PC-9 (cell line): ENCODE data around the gene OVCH2. TPM values are rescaled to one million over a fixed set of nuclear protein-coding genes. Genes with fewer than 3 reads are reported as not detected.

ENCODE experiments used
- BruUV-seq: library from RNA; stranded (reverse); fragments of 400-500 nt; replicated peaks from 2 replicates; lab custom pipeline; 2021; lab: Mats Ljungman, UMichigan
- CTCF ChIA-PET: fragments of 300-600 bp; sonication (Branson Sonifier 250); formaldehyde crosslinking; loops from one replicate; lab custom pipeline; 2022; ENCODE audit warnings: antibody characterized with exemption; lab: Charles Lee
- POLR2A ChIA-PET: fragments of 300-600 bp; sonication (Branson Sonifier 250); formaldehyde crosslinking; loops from one replicate; lab custom pipeline; 2022; ENCODE audit warnings: antibody characterized with exemption; ENCODE audit not compliant: unreplicated experiment; lab: Charles Lee
- DNase-seq, 2 experiments: peaks; one replicate each; pipeline versions ENCODE4 v3.0.0 to v3.0.0-alpha.2; 2015 to 2022; ENCODE audit warnings: mixed read lengths in 1 of 2
- H2AFZ ChIP-seq: fragments of 200-600 bp; sonication (generic); 2 replicates; pipeline ENCODE4 v1.8.1; 2017; ENCODE audit warnings: antibody characterized with exemption
- H3F3A ChIP-seq: fragments of 200-600 bp; sonication (generic); 2 replicates; pipeline ENCODE4 v1.8.1; 2017; ENCODE audit warnings: antibody characterized with exemption, mild to moderate bottlenecking, low read depth; ENCODE audit not compliant: insufficient read depth
- H3K27ac ChIP-seq: fragments of 200-600 bp; sonication (generic); 2 replicates; pipeline ENCODE4 v1.6.1; 2016; ENCODE audit warnings: mixed run types
- H3K27me3 ChIP-seq: fragments of 200-600 bp; sonication (generic); 2 replicates; pipeline ENCODE4 v1.6.1; 2016; ENCODE audit warnings: low read depth, mixed run types; ENCODE audit not compliant: insufficient read depth
- H3K36me3 ChIP-seq: fragments of 200-600 bp; sonication (generic); 2 replicates; pipeline ENCODE4 v1.6.1; 2016; ENCODE audit warnings: low read depth, mixed run types
- H3K4me1 ChIP-seq: fragments of 200-600 bp; sonication (generic); replicated peaks from 2 replicates; pipeline ENCODE4 v1.6.1; 2016; ENCODE audit warnings: mixed run types; ENCODE audit not compliant: insufficient read depth
- H3K4me2 ChIP-seq: fragments of 200-600 bp; sonication (generic); 2 replicates; pipeline ENCODE4 v1.6.1; 2017; ENCODE audit warnings: mixed run types
- H3K4me3 ChIP-seq: fragments of 200-600 bp; sonication (generic); 2 replicates; pipeline ENCODE4 v1.6.1; 2016; ENCODE audit warnings: mixed run types
- H3K79me2 ChIP-seq: fragments of 200-600 bp; sonication (generic); 2 replicates; pipeline ENCODE4 v1.6.1; 2017; ENCODE audit warnings: low read depth, mixed run types
- H3K9me2 ChIP-seq: fragments of 200-600 bp; sonication (generic); 2 replicates; pipeline ENCODE4 v1.8.1; 2017; ENCODE audit warnings: mild to moderate bottlenecking; ENCODE audit not compliant: insufficient read depth
- H3K9me3 ChIP-seq: fragments of 200-600 bp; sonication (generic); 2 replicates; pipeline ENCODE4 v1.8.1; 2016; ENCODE audit warnings: low read depth; ENCODE audit not compliant: insufficient read depth
- H4K20me1 ChIP-seq: fragments of 200-600 bp; sonication (generic); 2 replicates; pipeline ENCODE4 v1.8.1; 2017; ENCODE audit not compliant: insufficient read depth
- CTCF ChIP-seq: fragments of 200-600 bp; sonication (generic); conservative IDR thresholded peaks from 2 replicates; pipeline ENCODE4 v1.6.1; 2017; ENCODE audit warnings: mixed run types, antibody characterized with exemption, mild to moderate bottlenecking, moderate library complexity
- EZH2 ChIP-seq: fragments of 200-600 bp; sonication (generic); IDR thresholded peaks from 2 replicates; pipeline ENCODE4 v1.8.0; 2017; ENCODE audit warnings: antibody characterized with exemption, low read depth
- intact Hi-C: fragments of 100-400 bp; cut with micrococcal nuclease; formaldehyde crosslinking; loops from one replicate; pipeline ENCODE4 v1.10.0; 2022; ENCODE audit not compliant: unreplicated experiment
- total RNA-seq: library from RNA; stranded (reverse); gene quantifications from 2 replicates; pipeline ENCODE4 v1.2.3, GENCODE V29; 2021

Gene OVCH2
- total RNA-seq, 1 experiment from 2014 or later: 4.8 TPM

- POLR2A ChIA-PET: no interaction called here
- no peaks in the 10 kb centered on the region for H3K9me2 ChIP-seq
Observed at GRCh38 chr11:7639643-7640025, 66.6 kb downstream of the OVCH2 start.

More at GRCh38 chr11:7639643-7640025, 66.6 kb downstream of the OVCH2 start:
- no peak overlapping the region for H3K27ac ChIP-seq
- no peaks in the 10 kb centered on the region for H4K20me1 ChIP-seq
- BruUV-seq: no TSS peak
- TF ChIP-seq EZH2 (no peak), CTCF (no peak)
- intact Hi-C loops: no loop called here
- H3K9me3 ChIP-seq: no peaks in the 10 kb centered on the region
- H2AFZ ChIP-seq: no peak overlapping the region
- no peaks in the 10 kb centered on the region for H3F3A ChIP-seq
- no peaks in the 10 kb centered on the region for H3K36me3 ChIP-seq
- CTCF ChIA-PET: no interaction called here
- H3K4me3 ChIP-seq: no peak overlapping the region
- no peaks in the 10 kb centered on the region for H3K79me2 ChIP-seq
- no peaks in the 10 kb centered on the region for H3K27me3 ChIP-seq
- no peak overlapping the region for H3K4me2 ChIP-seq
- no peak for DNase-seq
- H3K4me1 ChIP-seq: 0 out of 2 replicates have a peak, but pooled peaks cover 4% of the 10 kb centered on the region

Other genes starting within 250 kb of the OVCH2 start
- gene OLFML1, start 221.0 kb downstream of the OVCH2 start, total RNA-seq: not detected in 2 replicates
- 13.6 and 13.9 TPM in 2 replicates for gene PPFIBP2, start 192.5 kb downstream of the OVCH2 start, total RNA-seq
- 13.2 and 16.7 TPM in 2 replicates for gene CYB5R2, start 33.0 kb downstream of the OVCH2 start, total RNA-seq
- 1.3 and 2.5 TPM in 2 replicates for gene OR5P2, start 90.5 kb upstream of the OVCH2 start, total RNA-seq
- 2.3 and 5.1 TPM in 2 replicates for gene OR5P3, start 124.4 kb upstream of the OVCH2 start, total RNA-seq
- not detected in 2 replicates for gene OR10A6, start 224.8 kb upstream of the OVCH2 start, total RNA-seq
- gene OR10A3, start 235.2 kb upstream of the OVCH2 start, total RNA-seq: not detected in 2 replicates